SK-N-SH (cell line): Measurements from ENCODE around the gene EEF1AKMT1.

ENCODE experiments used
- CTCF ChIP-seq: fragments of 200-600 bp; sonication (generic); IDR thresholded peaks from 2 replicates; pipeline ENCODE4 v1.6.1; 2017; ENCODE audit warnings: antibody characterized with exemption, mild to moderate bottlenecking, moderate library complexity
- EP300 ChIP-seq, 2 experiments: IDR thresholded peaks; 2 replicates each; pipeline versions ENCODE4 v1.4.0 to v1.6.1; 2012; ENCODE audit warnings: borderline replicate concordance in 1 of 2, low read depth in 1 of 2, low read length in 1 of 2
- FOXM1 ChIP-seq: IDR thresholded peaks from 2 replicates; pipeline ENCODE4 v1.4.0; 2012; ENCODE audit warnings: low read depth, mild to moderate bottlenecking
- JUND ChIP-seq: IDR thresholded peaks from 2 replicates; pipeline ENCODE4 v1.4.0; 2012
- NRF1 ChIP-seq: IDR thresholded peaks from 2 replicates; pipeline ENCODE4 v1.6.1; 2012; ENCODE audit warnings: low read depth, mild to moderate bottlenecking, low read length
- RAD21 ChIP-seq: IDR thresholded peaks from 2 replicates; pipeline ENCODE4 v1.6.1; 2012; ENCODE audit warnings: mild to moderate bottlenecking, low read length
- RFX5 ChIP-seq: IDR thresholded peaks from 2 replicates; pipeline ENCODE4 v1.6.1; 2012; ENCODE audit warnings: mild to moderate bottlenecking, improper control_type of control experiment, low read length
- TEAD4 ChIP-seq: IDR thresholded peaks from 2 replicates; pipeline ENCODE4 v1.4.0; 2012; ENCODE audit warnings: mild to moderate bottlenecking, borderline replicate concordance; ENCODE audit not compliant: insufficient read depth
- USF1 ChIP-seq: IDR thresholded peaks from 2 replicates; pipeline ENCODE4 v1.4.0; 2012; ENCODE audit warnings: low read depth, borderline replicate concordance
- YY1 ChIP-seq: IDR thresholded peaks from 2 replicates; pipeline ENCODE4 v1.4.0; 2012; ENCODE audit warnings: low read depth, mild to moderate bottlenecking
- TF ChIP-seq, protein P1 (sequence below): IDR thresholded peaks from 2 replicates; pipeline ENCODE4 v1.4.0; 2012; ENCODE audit warnings: low read depth, borderline replicate concordance
- TF ChIP-seq, protein P2 (sequence below): IDR thresholded peaks from 2 replicates; pipeline ENCODE4 v1.6.1; 2012; ENCODE audit warnings: mild to moderate bottlenecking, low read depth, low read length, moderate library complexity
- TF ChIP-seq, protein P3 (sequence below): IDR thresholded peaks from 2 replicates; pipeline ENCODE4; 2012

DNA sequence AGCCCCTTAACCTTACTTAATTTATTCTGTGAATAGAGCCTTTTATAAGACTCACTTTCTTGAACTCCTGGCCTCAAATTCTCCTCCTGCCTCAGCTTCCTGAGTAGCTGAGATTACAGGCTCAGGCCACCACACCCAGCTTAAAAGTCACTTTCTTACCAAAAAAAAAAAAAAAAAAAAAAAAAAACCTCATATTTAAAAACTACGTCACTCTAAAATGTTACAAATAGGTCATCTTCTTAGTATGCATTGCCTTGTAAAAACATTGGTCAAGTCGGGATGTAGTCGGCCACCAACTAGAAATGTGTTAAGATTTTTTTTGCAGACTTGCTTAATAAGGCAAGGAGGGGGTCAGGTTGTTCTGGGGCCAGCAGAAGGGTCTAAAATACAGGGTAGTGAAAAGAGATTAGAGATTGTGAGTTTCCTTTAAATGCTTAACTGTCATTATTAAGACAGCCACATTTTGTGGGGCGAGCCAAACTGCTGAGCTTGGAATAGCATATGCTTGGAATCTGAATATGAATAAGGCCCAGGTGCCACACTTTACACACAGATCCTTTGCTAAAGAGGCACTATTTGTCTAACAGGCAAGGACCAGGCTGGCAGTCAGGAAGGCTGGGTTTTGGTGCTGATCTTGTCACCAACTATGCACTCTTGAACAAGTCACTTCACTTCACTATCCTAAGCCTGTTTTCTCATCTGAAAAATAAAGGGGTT lies 86.7 kb downstream of the EEF1AKMT1 start:
- TF ChIP-seq, protein P1, sequence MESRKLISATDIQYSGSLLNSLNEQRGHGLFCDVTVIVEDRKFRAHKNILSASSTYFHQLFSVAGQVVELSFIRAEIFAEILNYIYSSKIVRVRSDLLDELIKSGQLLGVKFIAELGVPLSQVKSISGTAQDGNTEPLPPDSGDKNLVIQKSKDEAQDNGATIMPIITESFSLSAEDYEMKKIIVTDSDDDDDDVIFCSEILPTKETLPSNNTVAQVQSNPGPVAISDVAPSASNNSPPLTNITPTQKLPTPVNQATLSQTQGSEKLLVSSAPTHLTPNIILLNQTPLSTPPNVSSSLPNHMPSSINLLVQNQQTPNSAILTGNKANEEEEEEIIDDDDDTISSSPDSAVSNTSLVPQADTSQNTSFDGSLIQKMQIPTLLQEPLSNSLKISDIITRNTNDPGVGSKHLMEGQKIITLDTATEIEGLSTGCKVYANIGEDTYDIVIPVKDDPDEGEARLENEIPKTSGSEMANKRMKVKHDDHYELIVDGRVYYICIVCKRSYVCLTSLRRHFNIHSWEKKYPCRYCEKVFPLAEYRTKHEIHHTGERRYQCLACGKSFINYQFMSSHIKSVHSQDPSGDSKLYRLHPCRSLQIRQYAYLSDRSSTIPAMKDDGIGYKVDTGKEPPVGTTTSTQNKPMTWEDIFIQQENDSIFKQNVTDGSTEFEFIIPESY = no peak
- no peak for TF ChIP-seq CTCF
- no peak for TF ChIP-seq TEAD4
- no peak for TF ChIP-seq RAD21
- TF ChIP-seq USF1 = no peak
- no peak for TF ChIP-seq NRF1
- no peak for TF ChIP-seq RFX5
- no peak for TF ChIP-seq FOXM1
- TF ChIP-seq EP300 (IDR thresholded peaks at IDR 0.05; ENCODE audit: borderline replicate concordance in 1 of 2, low read depth in 1 of 2, low read length in 1 of 2) = no peak
- TF ChIP-seq YY1 = no peak
- TF ChIP-seq, protein P2, sequence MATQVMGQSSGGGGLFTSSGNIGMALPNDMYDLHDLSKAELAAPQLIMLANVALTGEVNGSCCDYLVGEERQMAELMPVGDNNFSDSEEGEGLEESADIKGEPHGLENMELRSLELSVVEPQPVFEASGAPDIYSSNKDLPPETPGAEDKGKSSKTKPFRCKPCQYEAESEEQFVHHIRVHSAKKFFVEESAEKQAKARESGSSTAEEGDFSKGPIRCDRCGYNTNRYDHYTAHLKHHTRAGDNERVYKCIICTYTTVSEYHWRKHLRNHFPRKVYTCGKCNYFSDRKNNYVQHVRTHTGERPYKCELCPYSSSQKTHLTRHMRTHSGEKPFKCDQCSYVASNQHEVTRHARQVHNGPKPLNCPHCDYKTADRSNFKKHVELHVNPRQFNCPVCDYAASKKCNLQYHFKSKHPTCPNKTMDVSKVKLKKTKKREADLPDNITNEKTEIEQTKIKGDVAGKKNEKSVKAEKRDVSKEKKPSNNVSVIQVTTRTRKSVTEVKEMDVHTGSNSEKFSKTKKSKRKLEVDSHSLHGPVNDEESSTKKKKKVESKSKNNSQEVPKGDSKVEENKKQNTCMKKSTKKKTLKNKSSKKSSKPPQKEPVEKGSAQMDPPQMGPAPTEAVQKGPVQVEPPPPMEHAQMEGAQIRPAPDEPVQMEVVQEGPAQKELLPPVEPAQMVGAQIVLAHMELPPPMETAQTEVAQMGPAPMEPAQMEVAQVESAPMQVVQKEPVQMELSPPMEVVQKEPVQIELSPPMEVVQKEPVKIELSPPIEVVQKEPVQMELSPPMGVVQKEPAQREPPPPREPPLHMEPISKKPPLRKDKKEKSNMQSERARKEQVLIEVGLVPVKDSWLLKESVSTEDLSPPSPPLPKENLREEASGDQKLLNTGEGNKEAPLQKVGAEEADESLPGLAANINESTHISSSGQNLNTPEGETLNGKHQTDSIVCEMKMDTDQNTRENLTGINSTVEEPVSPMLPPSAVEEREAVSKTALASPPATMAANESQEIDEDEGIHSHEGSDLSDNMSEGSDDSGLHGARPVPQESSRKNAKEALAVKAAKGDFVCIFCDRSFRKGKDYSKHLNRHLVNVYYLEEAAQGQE = no peak
- TF ChIP-seq JUND = no peak
- TF ChIP-seq, protein P3, sequence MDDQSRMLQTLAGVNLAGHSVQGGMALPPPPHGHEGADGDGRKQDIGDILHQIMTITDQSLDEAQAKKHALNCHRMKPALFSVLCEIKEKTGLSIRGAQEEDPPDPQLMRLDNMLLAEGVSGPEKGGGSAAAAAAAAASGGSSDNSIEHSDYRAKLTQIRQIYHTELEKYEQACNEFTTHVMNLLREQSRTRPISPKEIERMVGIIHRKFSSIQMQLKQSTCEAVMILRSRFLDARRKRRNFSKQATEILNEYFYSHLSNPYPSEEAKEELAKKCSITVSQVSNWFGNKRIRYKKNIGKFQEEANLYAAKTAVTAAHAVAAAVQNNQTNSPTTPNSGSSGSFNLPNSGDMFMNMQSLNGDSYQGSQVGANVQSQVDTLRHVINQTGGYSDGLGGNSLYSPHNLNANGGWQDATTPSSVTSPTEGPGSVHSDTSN = no peak
